ENCODE results near the gene TEC.

The TEC gene

DNA sequence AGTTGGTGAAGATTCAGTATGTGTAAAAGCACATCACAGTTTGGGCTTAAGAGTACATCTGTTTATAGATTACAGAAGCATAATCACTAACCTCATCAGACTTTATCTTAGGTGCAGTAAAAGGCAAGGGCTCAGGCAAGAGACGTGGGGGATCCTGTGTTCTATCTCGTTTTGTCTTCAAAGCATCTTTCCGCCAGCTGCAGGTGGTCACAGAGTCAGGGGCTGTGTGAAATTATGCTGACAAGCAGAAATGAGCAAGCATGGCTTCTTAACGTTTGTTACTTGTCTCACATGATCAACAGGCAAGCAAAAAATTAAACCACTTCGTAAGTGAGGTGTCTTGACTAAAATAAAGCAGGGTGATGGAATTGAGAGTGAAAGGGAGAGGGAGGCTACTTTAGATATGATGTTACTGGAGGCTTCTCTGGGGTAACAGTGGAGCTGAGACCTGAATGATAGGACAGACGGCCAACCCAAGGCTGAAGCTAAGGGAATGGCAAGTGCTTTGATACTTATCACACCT lies 1.4 kb upstream of the TEC start:
- peak; percentile 84 for DNase-seq (ENCODE audit: low read depth, low spot score)
- H3K4me3 ChIP-seq (ENCODE audit: low read length) = peak overlapping the region; percentile 11

DNA sequence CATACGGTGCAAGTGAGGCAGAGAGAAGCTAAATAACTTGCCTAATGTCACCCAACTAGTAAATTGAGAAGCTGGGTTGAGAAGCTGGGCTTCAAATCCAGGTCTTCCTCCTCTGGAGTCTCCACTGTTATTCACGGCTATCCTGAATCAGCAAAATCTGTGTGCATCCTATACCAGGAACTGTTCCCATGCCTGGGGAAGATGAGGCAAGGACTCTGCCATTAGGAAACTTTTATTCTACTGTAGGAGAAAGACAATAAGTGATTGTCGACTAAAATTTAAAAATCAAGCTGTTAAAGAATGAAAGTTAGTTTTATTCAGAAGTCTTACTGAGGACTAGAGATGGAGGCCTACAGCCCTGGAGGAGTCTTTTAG lies 872 bp upstream of the TEC start:
- peak overlapping the region; percentile 60 for H3K4me3 ChIP-seq (ENCODE audit: low read length)

DNA sequence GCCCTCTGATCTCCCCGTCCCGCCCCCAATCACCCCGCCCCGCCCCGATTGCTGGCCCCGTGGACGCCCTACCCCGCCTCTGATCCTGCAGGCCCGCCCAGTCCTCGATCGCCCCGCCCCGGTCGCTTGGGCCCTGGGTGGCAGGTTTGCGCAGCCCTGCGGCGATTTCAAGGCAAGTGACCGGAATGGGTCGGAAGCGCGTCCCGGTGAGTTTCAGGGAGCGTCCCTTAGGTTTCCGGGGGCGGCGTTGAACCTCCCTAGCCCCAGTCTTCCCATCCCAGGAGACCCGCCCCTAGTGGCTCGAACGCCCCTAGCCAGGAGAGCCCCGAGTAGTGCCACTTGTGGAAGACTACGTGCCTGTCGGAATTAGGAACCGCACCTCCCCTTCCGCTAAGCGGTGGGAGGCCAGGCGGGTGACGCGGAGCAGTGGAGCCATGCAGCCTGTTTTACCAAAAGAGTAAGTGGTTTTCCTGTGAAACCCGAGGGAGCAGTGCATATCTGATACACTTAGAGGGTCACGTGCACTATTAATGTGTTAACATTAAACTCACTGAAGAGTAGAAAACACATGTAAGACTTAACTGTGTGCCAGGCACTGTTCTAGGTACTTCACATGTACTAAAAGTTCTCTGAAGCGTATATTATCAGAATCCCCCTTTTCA lies 354 bp upstream of the TEC start:
- H3K4me3 ChIP-seq (ENCODE audit: low read length) = peak overlapping the region; percentile 60
- DNase-seq (ENCODE audit: low read depth, low spot score) = peak; percentile 49

More for the DNA sequence above, 872 bp upstream of the TEC start:
- no peak for DNase-seq (ENCODE audit: low read depth, low spot score)

GRCh38 chr4:48267574-48267973 lies 2.1 kb downstream of the TEC start:
- H3K4me3 ChIP-seq (ENCODE audit: low read length) = no peak overlapping the region
- no peak for DNase-seq (ENCODE audit: low read depth, low spot score)

GRCh38 chr4:48266781-48267180 lies 2.9 kb downstream of the TEC start:
- DNase-seq (ENCODE audit: low read depth, low spot score) = no peak

GRCh38 chr4:48262926-48263325 lies 6.7 kb downstream of the TEC start:
- no peak overlapping the region for H3K4me3 ChIP-seq (ENCODE audit: low read length)
- DNase-seq (ENCODE audit: low read depth, low spot score) = no peak

More at GRCh38 chr4:48266781-48267180, 2.9 kb downstream of the TEC start:
- H3K4me3 ChIP-seq (ENCODE audit: low read length) = no peak overlapping the region

DNA sequence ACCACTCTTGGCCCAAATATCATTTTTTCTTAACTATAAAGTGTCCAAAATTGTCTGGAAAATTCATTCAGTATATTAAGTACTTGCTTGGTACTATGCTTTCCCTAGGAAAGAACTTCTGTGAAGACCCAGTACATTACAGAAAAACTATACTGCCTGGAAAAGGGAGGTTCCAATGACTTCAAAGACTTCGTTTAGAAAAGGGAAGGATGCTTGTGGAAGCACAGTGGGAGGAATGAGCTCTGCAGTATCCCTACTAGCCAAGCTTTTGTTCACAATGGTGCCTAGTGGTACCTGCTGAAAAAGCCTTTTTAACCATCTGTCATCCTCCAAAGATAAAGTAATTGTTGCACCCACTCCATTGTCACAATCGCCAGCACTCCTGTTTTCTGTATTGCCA lies 7.2 kb downstream of the TEC start:
- H3K4me3 ChIP-seq (ENCODE audit: low read length) = no peak overlapping the region
- DNase-seq (ENCODE audit: low read depth, low spot score) = no peak

- H3K4me3 ChIP-seq (ENCODE audit: low read length) = no peak overlapping the region
- no peak for DNase-seq (ENCODE audit: low read depth, low spot score)
These were observed 8.4 kb downstream of the TEC start for GRCh38 chr4:48261281-48261680.

DNA sequence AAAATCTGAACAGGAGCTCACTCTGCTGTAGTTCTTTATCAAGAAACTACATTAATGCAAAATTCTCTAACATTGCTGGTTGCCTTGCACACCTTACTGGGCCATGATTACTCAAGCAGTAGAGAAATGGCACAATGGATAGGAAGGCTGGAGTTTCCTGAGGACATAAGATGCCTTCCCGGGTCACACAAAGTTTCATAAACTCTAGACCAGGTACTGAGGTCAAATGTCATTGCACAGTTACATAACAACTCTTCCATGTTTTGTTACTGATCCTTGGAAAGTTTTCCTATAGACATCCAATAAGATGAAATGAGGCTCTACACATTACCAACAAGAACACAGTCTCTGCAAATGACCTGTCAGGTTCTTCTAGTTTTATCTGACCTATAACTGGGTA lies 9.9 kb downstream of the TEC start:
- no peak for DNase-seq (ENCODE audit: low read depth, low spot score)
- no peak overlapping the region for H3K4me3 ChIP-seq (ENCODE audit: low read length)

- no peak for DNase-seq (ENCODE audit: low read depth, low spot score)
- H3K4me3 ChIP-seq (ENCODE audit: low read length) = no peak overlapping the region
These were observed 10.7 kb downstream of the TEC start for GRCh38 chr4:48258845-48259397.

DNA sequence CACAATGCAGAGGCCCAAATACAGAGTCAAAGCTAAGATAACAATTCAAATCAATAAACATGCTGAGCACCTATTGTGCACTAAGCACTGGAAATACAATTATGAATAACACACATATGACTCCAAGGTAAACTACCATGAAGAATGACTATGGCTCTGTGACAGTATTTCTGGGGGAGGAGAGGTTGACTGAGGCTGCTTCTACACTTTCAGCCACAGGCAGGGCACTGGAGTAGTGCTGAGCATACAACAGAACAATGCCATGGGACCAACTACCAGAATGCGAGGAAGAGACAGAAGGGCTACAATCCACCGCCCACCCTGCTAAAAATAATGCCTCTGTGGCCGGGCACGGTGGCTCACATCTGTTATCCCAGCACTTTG lies 13.7 kb downstream of the TEC start:
- no peak overlapping the region for H3K4me3 ChIP-seq (ENCODE audit: low read length)
- DNase-seq (ENCODE audit: low read depth, low spot score) = no peak

DNA sequence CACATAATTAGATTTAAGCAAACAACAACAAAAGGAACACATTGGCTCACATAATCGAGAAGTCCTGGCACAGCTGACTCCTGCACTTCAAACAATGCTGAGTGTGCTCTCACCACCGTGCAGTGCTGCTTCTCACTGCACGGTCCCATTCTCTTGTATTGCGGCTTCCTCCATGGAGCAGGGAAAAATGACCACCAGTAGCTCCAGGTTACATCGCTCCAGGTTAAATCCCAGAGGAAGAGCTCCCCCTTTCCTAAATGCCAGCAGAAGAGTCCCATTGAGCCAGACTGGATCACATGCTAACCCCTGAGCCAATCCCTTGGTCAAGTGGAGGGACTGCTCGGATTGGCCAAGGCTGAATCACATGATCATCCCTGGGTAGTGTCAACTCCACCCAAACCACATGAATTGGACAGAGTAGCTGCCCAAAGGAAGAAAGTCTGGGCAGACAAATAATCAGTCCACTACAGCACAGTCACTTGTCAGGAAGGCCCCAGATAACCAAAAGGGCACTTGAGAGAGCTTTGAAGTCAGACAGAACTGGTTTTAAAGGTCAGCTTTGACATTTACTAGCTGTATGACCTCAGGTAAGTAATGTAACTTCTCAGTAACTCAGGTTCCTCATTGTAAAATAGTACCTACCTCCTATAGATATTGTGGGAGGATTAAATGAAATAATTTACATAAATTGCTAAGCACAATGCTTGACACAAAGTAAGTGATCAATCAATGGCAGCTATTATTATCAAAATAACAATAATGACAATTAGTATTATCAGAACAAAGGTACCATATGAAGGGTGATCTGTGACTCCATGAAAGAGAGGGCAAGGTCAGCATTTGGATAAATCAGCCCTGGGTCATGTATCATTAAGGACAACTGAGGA lies 14.3 kb downstream of the TEC start:
- no peak for DNase-seq (ENCODE audit: low read depth, low spot score)

GRCh38 chr4:48254381-48255071 lies 15.1 kb downstream of the TEC start:
- no peak overlapping the region for H3K4me3 ChIP-seq (ENCODE audit: low read length)
- DNase-seq (ENCODE audit: low read depth, low spot score) = no peak

More for the DNA sequence above, 14.3 kb downstream of the TEC start:
- no peak overlapping the region for H3K4me3 ChIP-seq (ENCODE audit: low read length)

- no peak overlapping the region for H3K4me3 ChIP-seq (ENCODE audit: low read length)
- DNase-seq (ENCODE audit: low read depth, low spot score) = no peak
These were observed 17.3 kb downstream of the TEC start for GRCh38 chr4:48252313-48252712.

DNA sequence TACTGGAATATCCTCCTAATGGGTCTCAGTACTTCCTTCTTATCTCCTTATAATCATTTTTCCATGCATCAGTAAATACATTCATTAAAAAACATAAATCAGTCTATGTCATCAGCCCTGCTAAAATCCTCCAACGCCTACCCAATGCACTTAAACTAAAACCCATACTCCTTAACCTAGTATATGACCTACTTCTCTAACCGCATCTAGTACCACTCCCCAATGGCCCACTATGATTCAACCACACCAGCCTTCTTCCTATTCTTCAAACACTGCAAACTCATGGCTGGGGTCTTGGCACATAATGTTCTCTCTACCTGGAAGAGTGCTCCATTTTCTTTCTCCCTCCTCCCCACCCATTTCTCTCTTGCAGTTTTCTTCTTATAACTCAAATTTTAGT lies 18.7 kb downstream of the TEC start:
- H3K4me3 ChIP-seq (ENCODE audit: low read length) = no peak overlapping the region

DNA sequence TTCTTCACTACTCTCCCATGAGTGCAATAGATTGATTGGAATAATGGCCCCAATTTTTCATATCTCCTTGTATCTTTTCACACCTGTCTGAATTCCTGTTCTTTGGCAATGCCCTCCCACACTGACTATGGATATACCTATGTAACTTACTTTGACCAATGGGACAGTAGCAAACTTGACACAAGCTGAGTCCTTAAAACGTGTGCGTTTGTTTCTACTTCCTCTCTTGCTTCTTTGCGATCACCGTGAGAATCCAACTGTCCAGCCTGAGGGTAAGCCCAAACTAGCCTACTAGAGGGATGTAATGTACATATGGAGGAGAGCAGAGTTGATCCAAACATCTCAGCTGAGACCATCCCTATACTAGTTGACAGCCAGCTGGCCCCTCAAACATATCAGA lies 19.3 kb downstream of the TEC start:
- DNase-seq (ENCODE audit: low read depth, low spot score) = no peak
- H3K4me3 ChIP-seq (ENCODE audit: low read length) = no peak overlapping the region

More for the DNA sequence above, 18.7 kb downstream of the TEC start:
- DNase-seq (ENCODE audit: low read depth, low spot score) = no peak

- no peak for DNase-seq (ENCODE audit: low read depth, low spot score)
- no peak overlapping the region for H3K4me3 ChIP-seq (ENCODE audit: low read length)
These were observed 20.3 kb downstream of the TEC start for GRCh38 chr4:48249378-48249777.

DNA sequence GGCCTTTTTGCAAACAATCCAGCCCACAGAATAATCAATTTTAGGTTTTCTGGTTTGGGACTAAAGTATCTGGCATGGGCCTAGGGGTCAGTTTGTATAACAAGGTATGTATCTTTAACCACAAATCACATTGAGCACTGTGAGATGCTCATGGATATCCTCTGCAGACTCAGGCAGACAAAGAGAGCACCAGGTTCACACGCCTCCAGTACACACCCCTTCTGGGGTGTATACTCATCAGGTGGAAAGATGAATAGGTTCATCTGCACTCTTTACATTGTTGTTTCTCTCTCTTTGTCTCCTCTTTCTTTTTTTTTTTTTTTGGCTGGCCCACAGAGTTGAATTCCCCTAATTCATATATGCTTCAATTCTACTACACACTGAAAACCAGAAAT lies 21.1 kb downstream of the TEC start:
- DNase-seq (ENCODE audit: low read depth, low spot score) = no peak

GRCh38 chr4:48247878-48248558 lies 21.6 kb downstream of the TEC start:
- no peak overlapping the region for H3K4me3 ChIP-seq (ENCODE audit: low read length)
- DNase-seq (ENCODE audit: low read depth, low spot score) = no peak

More for the DNA sequence above, 21.1 kb downstream of the TEC start:
- no peak overlapping the region for H3K4me3 ChIP-seq (ENCODE audit: low read length)
